Measurements from ENCODE around the gene LENEP.

The LENEP gene

DNA sequence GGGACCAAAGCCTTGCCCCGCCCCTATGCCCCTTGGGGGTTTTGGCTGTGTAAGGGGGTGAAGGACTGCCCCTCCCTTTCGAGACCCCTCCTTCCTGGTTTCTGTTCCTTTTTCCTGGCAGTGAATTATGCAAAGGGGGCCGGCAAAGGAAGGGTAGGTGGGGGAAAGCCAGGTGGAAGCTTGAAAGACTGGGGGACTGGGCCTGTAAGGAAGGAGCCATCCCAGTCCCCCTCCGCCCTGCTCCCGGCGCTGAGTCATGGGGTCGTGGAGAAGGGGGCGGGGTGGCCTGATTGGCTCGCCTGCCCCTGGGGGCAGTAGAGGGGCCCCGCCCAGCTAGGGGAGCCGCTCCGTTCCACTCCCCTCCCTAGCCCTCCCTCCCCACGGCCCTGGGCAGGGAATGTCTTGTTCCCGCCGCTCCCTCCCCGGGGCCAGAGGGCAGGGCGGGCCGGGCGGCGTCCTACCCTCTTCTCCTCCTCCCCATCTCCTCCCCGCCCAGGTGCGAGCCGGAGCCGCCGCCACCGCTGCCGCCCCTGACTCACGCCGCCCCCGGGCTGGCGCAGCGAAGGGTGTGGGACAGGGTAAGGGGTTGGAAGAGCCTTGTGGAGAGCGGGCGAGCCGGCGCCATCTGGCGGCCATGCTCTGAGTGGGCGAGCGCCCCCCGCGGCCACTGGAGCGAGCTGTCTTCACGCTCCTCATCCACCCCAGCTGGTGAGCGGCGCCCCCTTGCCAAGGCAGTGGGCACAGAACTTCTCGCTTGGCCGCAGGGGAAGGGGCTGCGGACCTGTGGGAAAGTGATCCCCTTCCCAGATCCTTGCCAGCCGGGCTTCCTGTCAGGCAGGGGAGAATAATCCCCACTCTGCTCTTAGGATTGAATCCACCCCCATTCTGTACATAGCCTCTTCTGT, 23.9 kb downstream of the LENEP start:
- H3K27ac ChIP-seq (ENCODE audit: insufficient read depth, low read length, poor library complexity, severe bottlenecking) = peak overlapping the region; percentile 77

DNA sequence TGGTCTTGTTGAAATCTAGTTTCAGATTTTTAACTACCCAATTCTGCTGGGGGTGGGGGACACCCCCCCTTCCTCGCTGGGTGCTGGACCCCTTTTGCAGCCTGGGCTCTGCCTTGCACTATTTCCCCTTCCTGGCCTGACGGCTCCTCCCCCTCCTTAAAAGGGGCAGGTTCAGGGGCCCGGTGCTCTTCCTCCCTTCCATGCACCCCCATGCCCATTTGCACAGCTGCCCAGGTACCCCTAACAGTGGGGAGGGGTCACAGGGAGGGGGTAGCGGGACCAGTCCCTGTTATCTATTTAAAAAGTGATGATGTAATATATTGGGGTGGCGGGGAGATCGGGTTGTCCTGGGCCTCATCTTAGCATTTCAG, 24.5 kb downstream of the LENEP start:
- Histone ChIP-seq H3K27me3 (replicated peaks; ENCODE audit: control insufficient read depth, insufficient read depth, low read length, poor library complexity, severe bottlenecking) (no peaks in the 10 kb centered on the region), H3K9me3 (ENCODE audit: control insufficient read depth, low read length) (no peaks in the 10 kb centered on the region), H3K36me3 (ENCODE audit: control insufficient read depth, insufficient read depth, low read length) (peaks cover 31% of the 10 kb centered on the region), H3K27ac (ENCODE audit: insufficient read depth, low read length, poor library complexity, severe bottlenecking) (peak overlapping the region; percentile 77), H3K4me3 (ENCODE audit: insufficient read depth, low read depth, low read length, poor library complexity, severe bottlenecking) (no peak overlapping the region), H3K4me1 (ENCODE audit: control insufficient read depth, insufficient read depth, low read length, poor library complexity, severe bottlenecking) (peaks cover 53% of the 10 kb centered on the region)
- DNase-seq = no peak

More for the DNA sequence above, 23.9 kb downstream of the LENEP start:
- Histone ChIP-seq H3K27me3 (replicated peaks; ENCODE audit: control insufficient read depth, insufficient read depth, low read length, poor library complexity, severe bottlenecking) (no peaks in the 10 kb centered on the region), H3K4me3 (ENCODE audit: insufficient read depth, low read depth, low read length, poor library complexity, severe bottlenecking) (peak overlapping the region; percentile 37), H3K9me3 (ENCODE audit: control insufficient read depth, low read length) (no peaks in the 10 kb centered on the region), H3K36me3 (ENCODE audit: control insufficient read depth, insufficient read depth, low read length) (peaks cover 31% of the 10 kb centered on the region), H3K4me1 (ENCODE audit: control insufficient read depth, insufficient read depth, low read length, poor library complexity, severe bottlenecking) (peaks cover 59% of the 10 kb centered on the region)
- DNase-seq = peak; percentile 82 to 84 (median 84)

DNA sequence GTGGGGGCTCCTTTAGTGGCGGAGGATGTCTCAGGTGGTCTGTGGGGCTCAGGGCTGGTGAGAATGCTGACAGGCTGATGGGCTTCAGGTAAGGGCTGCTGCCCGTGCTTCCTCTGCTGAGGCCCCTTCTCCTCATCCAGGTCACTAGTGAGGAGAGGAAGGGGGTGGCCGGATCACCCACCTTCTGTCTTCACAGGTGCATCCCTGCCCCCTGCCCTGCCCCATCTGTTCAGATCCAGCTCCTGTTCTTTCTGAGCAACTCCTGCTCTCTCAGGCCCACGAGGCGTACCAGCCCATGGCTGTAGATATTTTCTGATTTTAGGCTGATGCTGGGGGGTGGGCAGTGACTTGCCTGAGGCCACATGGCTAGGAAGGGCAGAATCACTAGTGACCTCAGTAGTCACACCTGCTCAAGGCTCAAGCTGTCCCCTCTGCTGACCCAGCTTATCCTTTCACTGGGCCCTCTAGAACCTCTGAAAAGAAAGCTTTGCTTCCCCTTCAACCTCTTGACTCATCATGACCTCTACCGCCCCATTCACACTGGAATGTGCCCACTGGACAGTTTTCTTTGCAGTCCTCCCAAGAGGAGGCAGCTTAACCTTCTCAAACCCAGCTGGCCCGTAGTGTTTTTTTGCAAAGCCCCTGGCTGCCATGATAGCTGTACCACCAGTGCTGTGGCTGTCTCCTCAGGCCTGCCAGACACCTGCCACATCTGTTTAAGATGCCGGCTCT, 25.4 kb downstream of the LENEP start:
- Histone ChIP-seq H3K4me3 (ENCODE audit: insufficient read depth, low read depth, low read length, poor library complexity, severe bottlenecking) (no peak overlapping the region), H3K27me3 (replicated peaks; ENCODE audit: control insufficient read depth, insufficient read depth, low read length, poor library complexity, severe bottlenecking) (no peaks in the 10 kb centered on the region), H3K27ac (ENCODE audit: insufficient read depth, low read length, poor library complexity, severe bottlenecking) (peak overlapping the region; percentile 77), H3K9me3 (ENCODE audit: control insufficient read depth, low read length) (no peaks in the 10 kb centered on the region), H3K36me3 (ENCODE audit: control insufficient read depth, insufficient read depth, low read length) (peaks cover 31% of the 10 kb centered on the region), H3K4me1 (ENCODE audit: control insufficient read depth, insufficient read depth, low read length, poor library complexity, severe bottlenecking) (peaks cover 45% of the 10 kb centered on the region)
- no peak for DNase-seq

DNA sequence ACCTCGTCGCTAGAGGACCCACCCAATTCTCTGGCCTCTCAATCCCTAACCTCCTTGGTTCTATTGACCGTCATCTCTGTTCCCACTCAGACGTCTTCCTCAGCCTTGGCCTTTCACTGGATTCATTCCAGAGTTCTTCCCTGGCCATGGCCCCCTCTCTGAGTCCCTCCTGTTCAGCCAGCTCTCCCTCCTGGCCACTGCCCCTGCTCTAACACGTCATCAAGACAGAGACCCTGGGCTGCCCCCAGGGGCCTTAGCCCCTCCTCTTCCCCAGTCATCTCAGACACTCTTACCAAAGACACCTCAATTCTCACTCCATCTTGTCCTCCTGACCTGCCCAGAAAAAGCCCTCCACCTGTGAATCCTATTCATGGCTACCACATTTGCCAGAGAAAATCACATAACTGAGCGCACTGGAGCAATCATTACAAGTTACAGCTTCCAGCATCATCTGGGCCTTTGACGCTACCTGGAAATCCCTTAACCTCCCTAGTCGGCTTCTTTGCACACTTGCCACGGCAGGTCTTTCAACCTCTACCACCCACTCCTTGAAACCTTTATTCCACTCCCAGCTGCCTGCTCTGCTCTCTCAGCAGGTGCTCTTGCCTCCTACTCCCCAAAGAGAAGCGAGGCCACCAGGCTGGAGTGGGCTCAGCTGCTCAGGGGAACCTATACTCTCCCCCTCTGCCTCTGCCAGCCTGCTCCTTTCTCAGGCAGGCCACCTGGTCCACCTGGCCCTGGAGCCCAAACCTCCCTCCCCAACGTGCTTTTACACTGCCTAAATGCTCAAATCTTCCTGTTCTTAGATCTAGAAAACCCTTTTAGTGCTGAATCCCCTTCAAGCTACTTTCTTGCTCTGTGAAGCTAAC, 26.2 kb downstream of the LENEP start:
- no peak overlapping the region for H3K4me3 ChIP-seq (ENCODE audit: insufficient read depth, low read depth, low read length, poor library complexity, severe bottlenecking)
- no peak for DNase-seq
- H3K4me1 ChIP-seq (ENCODE audit: control insufficient read depth, insufficient read depth, low read length, poor library complexity, severe bottlenecking) = peaks cover 36% of the 10 kb centered on the region
- H3K9me3 ChIP-seq (ENCODE audit: control insufficient read depth, low read length) = no peaks in the 10 kb centered on the region
- H3K36me3 ChIP-seq (ENCODE audit: control insufficient read depth, insufficient read depth, low read length) = peaks cover 24% of the 10 kb centered on the region
- H3K27me3 ChIP-seq (replicated peaks; ENCODE audit: control insufficient read depth, insufficient read depth, low read length, poor library complexity, severe bottlenecking) = no peaks in the 10 kb centered on the region
- H3K27ac ChIP-seq (ENCODE audit: insufficient read depth, low read length, poor library complexity, severe bottlenecking) = peak overlapping the region; percentile 5

DNA sequence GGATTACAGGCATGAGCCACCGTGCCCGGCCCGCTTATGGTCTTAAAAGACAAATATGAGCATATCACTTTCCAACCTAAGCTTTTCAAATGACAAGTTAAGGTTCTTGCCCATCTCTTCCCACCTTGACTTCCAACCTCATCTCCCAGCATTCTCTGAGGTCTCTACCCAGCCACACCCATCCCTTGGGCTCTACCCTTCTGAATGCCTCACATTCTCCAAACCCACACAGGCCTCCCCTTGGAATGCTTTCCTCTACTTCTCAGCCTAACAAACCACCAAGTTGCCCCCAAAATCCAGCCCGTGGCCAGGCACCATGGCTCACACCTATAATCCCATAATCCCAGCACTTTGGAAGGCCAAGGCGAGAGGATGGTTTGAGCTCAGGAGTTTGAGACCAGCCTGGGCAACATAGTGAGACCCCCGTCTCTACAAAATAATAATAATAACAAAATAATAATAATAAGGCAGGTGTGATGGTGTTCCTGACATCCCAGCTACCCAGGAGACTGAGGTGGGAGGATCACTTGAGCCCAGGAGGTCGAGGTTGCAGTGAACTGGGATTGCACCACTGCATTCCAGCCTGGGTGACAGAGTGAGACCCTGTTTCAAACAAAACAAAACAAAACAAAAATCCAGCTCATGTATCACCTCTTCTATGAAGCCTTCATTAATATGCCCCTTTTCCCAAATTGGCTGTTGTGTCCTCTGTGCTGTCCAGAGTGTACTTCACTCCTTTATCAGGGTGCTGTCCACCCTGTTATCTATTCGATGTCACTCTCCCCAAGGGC, 28.9 kb downstream of the LENEP start:
- H3K9me3 ChIP-seq (ENCODE audit: control insufficient read depth, low read length) = no peaks in the 10 kb centered on the region
- peaks cover 11% of the 10 kb centered on the region for H3K36me3 ChIP-seq (ENCODE audit: control insufficient read depth, insufficient read depth, low read length)
- no peak overlapping the region for H3K4me3 ChIP-seq (ENCODE audit: insufficient read depth, low read depth, low read length, poor library complexity, severe bottlenecking)
- H3K4me1 ChIP-seq (ENCODE audit: control insufficient read depth, insufficient read depth, low read length, poor library complexity, severe bottlenecking) = peaks cover 9% of the 10 kb centered on the region
- no peak for DNase-seq
- H3K27ac ChIP-seq (ENCODE audit: insufficient read depth, low read length, poor library complexity, severe bottlenecking) = no peak overlapping the region
- no peaks in the 10 kb centered on the region for H3K27me3 ChIP-seq (replicated peaks; ENCODE audit: control insufficient read depth, insufficient read depth, low read length, poor library complexity, severe bottlenecking)

DNA sequence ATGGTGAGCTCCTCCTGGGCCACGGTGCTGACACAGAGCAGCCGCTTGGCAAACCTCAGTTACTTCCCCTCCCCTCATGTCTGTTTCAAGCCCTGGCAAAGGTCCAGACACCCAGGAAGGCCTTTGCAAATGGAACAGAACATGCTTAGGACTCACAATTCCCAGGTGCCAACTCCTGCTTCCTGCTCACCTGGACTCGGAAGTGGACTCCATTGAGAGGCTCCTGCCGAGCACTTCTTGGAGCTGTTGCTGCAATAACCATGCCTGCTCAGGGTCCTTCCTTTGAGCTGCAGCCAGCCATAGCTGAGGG, 29.5 kb downstream of the LENEP start:
- Histone ChIP-seq H3K4me3 (ENCODE audit: insufficient read depth, low read depth, low read length, poor library complexity, severe bottlenecking) (no peak overlapping the region), H3K4me1 (ENCODE audit: control insufficient read depth, insufficient read depth, low read length, poor library complexity, severe bottlenecking) (peaks cover 4% of the 10 kb centered on the region), H3K9me3 (ENCODE audit: control insufficient read depth, low read length) (no peaks in the 10 kb centered on the region), H3K27me3 (replicated peaks; ENCODE audit: control insufficient read depth, insufficient read depth, low read length, poor library complexity, severe bottlenecking) (no peaks in the 10 kb centered on the region), H3K27ac (ENCODE audit: insufficient read depth, low read length, poor library complexity, severe bottlenecking) (no peak overlapping the region), H3K36me3 (ENCODE audit: control insufficient read depth, insufficient read depth, low read length) (peaks cover 11% of the 10 kb centered on the region)
- DNase-seq = no peak

DNA sequence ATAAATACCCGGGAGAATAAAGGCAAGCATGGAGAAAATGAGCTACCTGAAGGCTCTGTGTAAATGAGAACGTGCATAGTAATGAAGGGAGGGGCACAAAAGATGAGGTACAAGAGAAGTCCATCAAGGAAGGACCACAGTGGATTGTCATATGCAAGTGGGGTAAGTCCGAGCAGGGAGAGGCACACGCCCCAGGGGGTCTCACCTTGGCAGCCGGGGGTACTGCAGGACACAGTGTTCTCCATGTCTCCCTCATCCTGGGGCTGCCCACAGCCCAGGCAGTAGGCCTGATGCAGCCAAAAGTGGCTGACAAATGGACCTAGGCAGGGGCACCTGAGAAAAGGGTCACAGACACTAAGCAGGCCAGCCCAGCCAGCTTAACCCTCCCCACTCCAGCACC, 30.2 kb downstream of the LENEP start:
- H3K4me1 ChIP-seq (ENCODE audit: control insufficient read depth, insufficient read depth, low read length, poor library complexity, severe bottlenecking) = no peaks in the 10 kb centered on the region
- H3K4me3 ChIP-seq (ENCODE audit: insufficient read depth, low read depth, low read length, poor library complexity, severe bottlenecking) = no peak overlapping the region
- H3K27ac ChIP-seq (ENCODE audit: insufficient read depth, low read length, poor library complexity, severe bottlenecking) = no peak overlapping the region
- H3K36me3 ChIP-seq (ENCODE audit: control insufficient read depth, insufficient read depth, low read length) = peaks cover 8% of the 10 kb centered on the region
- H3K9me3 ChIP-seq (ENCODE audit: control insufficient read depth, low read length) = no peaks in the 10 kb centered on the region
- no peaks in the 10 kb centered on the region for H3K27me3 ChIP-seq (replicated peaks; ENCODE audit: control insufficient read depth, insufficient read depth, low read length, poor library complexity, severe bottlenecking)
- DNase-seq = no peak

DNA sequence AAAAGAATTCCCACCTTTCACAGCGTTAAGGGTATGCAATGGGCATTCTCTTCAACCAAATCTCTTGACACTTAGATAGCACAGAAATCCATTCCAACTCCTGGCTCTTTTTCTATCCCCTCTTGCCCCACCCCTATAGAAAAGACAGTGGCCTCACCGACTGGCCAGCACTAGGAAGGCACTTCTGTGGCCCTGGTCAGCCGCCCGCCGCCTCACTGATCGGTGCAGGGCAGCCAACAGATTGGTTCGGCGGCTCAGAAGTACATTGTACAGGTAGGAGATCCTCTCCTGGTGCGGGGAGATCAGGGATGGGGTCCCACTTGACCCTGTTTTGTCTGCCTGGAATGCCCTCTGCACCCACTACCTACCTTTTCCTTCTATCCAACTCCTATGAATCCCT, 30.9 kb downstream of the LENEP start:
- DNase-seq = no peak
- Histone ChIP-seq H3K4me1 (ENCODE audit: control insufficient read depth, insufficient read depth, low read length, poor library complexity, severe bottlenecking) (no peaks in the 10 kb centered on the region), H3K4me3 (ENCODE audit: insufficient read depth, low read depth, low read length, poor library complexity, severe bottlenecking) (no peak overlapping the region), H3K27ac (ENCODE audit: insufficient read depth, low read length, poor library complexity, severe bottlenecking) (no peak overlapping the region), H3K36me3 (ENCODE audit: control insufficient read depth, insufficient read depth, low read length) (peaks cover 1% of the 10 kb centered on the region), H3K27me3 (replicated peaks; ENCODE audit: control insufficient read depth, insufficient read depth, low read length, poor library complexity, severe bottlenecking) (no peaks in the 10 kb centered on the region), H3K9me3 (ENCODE audit: control insufficient read depth, low read length) (no peaks in the 10 kb centered on the region)

DNA sequence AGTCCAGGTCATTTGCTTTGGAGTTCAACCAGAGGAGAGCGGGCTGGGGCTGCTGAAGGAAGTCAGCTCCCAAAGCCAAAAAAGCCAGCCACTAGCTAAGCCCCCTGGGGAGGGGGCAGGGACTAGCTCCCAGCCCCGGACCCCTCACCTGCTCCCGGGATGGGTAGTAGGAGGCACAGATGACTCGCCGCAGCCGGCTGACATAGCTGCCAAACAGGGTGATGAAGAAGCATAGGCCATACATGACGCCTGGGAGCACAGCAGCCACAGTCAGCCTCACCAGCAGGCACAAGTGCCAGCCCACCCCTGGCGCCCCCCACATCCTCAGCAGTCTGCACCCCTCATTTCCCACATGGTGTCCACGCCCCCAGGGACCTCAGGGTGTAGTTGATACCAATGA, 32.8 kb downstream of the LENEP start:
- Histone ChIP-seq H3K4me1 (ENCODE audit: control insufficient read depth, insufficient read depth, low read length, poor library complexity, severe bottlenecking) (no peaks in the 10 kb centered on the region), H3K27me3 (replicated peaks; ENCODE audit: control insufficient read depth, insufficient read depth, low read length, poor library complexity, severe bottlenecking) (no peaks in the 10 kb centered on the region), H3K27ac (ENCODE audit: insufficient read depth, low read length, poor library complexity, severe bottlenecking) (no peak overlapping the region), H3K4me3 (ENCODE audit: insufficient read depth, low read depth, low read length, poor library complexity, severe bottlenecking) (no peak overlapping the region), H3K9me3 (ENCODE audit: control insufficient read depth, low read length) (no peaks in the 10 kb centered on the region), H3K36me3 (ENCODE audit: control insufficient read depth, insufficient read depth, low read length) (no peaks in the 10 kb centered on the region)
- no peak for DNase-seq
